HEK293 (cell line): ENCODE data around the gene GRID2.

Source experiments
- CTCF ChIA-PET: fragments of 350-600 bp; formaldehyde crosslinking; extraction: SDS; loops from one replicate; lab custom pipeline; 2021; ENCODE audit warnings: antibody characterized with exemption; lab: Yijun Ruan, JAX
- POLR2A ChIA-PET: fragments of 300-600 bp; formaldehyde crosslinking; extraction: SDS; loops from one replicate; lab custom pipeline; 2020; ENCODE audit warnings: antibody characterized with exemption, inconsistent platforms; lab: Yijun Ruan, JAX
- H3K27ac ChIP-seq: fragments of 200-500 bp; sonication (Bioruptor generic); 2 replicates; pipeline ENCODE4 v1.5.1; 2014; ENCODE audit warnings: low read depth, low read length, control low read depth, inconsistent platforms; ENCODE audit errors: extremely low read depth
- H3K36me3 ChIP-seq, 2 experiments: fragments of 200-500 bp in 1 of 2; sonication (Bioruptor generic) in 1 of 2; 1 replicate in 1 of 2; 2 replicates in 1 of 2; pipeline ENCODE4 v1.5.1; 2014 to 2017; ENCODE audit warnings: inconsistent platforms in 2 of 2, low read length in 2 of 2; ENCODE audit not compliant: control insufficient read depth in 2 of 2, insufficient read depth in 1 of 2
- H3K4me1 ChIP-seq: fragments of 200-500 bp; sonication (Bioruptor generic); 2 replicates; pipeline ENCODE4 v1.5.1; 2014; ENCODE audit warnings: mild to moderate bottlenecking, low read length, inconsistent platforms; ENCODE audit not compliant: control insufficient read depth, insufficient read depth
- H3K4me3 ChIP-seq: 2 replicates; pipeline ENCODE4 v1.5.1; 2011; ENCODE audit warnings: low read depth, mild to moderate bottlenecking, control low read depth, low read length, moderate library complexity
- H3K9me3 ChIP-seq: fragments of 200-500 bp; sonication (Bioruptor generic); 2 replicates; pipeline ENCODE4 v1.5.1; 2014; ENCODE audit warnings: low read depth, low read length, inconsistent platforms; ENCODE audit not compliant: control insufficient read depth, insufficient read depth
- HIC1 ChIP-seq: fragments of 450-650 bp; formaldehyde crosslinking; IDR thresholded peaks from 2 replicates; pipeline ENCODE4 v1.5.1; 2016; ENCODE audit warnings: missing biosample characterization, missing genetic modification characterization
- KLF1 ChIP-seq: fragments of 450-650 bp; formaldehyde crosslinking; IDR thresholded peaks from 2 replicates; pipeline ENCODE4 v1.5.1; 2016; ENCODE audit warnings: missing biosample characterization, missing genetic modification characterization
- MYNN ChIP-seq: fragments of 450-650 bp; formaldehyde crosslinking; IDR thresholded peaks from 2 replicates; pipeline ENCODE4 v1.5.1; 2016; ENCODE audit warnings: missing biosample characterization, missing genetic modification characterization, borderline replicate concordance
- PRDM1 ChIP-seq: fragments of 450-650 bp; formaldehyde crosslinking; IDR thresholded peaks from 2 replicates; pipeline ENCODE4; 2016; ENCODE audit warnings: missing biosample characterization, missing genetic modification characterization
- WT1 ChIP-seq: fragments of 450-650 bp; formaldehyde crosslinking; IDR thresholded peaks from 2 replicates; pipeline ENCODE4 v1.5.1; 2016; ENCODE audit warnings: missing biosample characterization, missing genetic modification characterization
- ZBTB8A ChIP-seq: fragments of 450-650 bp; formaldehyde crosslinking; IDR thresholded peaks from 2 replicates; pipeline ENCODE4 v1.5.1; 2016; ENCODE audit warnings: missing biosample characterization, missing genetic modification characterization
- ZNF155 ChIP-seq: fragments of 450-650 bp; formaldehyde crosslinking; IDR thresholded peaks from 2 replicates; pipeline ENCODE4 v1.5.1; 2016; ENCODE audit warnings: missing biosample characterization, missing genetic modification characterization
- ZNF169 ChIP-seq: fragments of 450-650 bp; formaldehyde crosslinking; IDR thresholded peaks from 2 replicates; pipeline ENCODE4 v1.5.1; 2016; ENCODE audit warnings: missing biosample characterization, missing genetic modification characterization
- ZNF302 ChIP-seq: fragments of 450-650 bp; formaldehyde crosslinking; IDR thresholded peaks from 2 replicates; pipeline ENCODE4 v1.5.1; 2016; ENCODE audit warnings: missing biosample characterization, missing genetic modification characterization, low read depth
- ZNF404 ChIP-seq: fragments of 450-650 bp; formaldehyde crosslinking; IDR thresholded peaks from 2 replicates; pipeline ENCODE4 v1.5.1; 2017; ENCODE audit warnings: missing biosample characterization, missing genetic modification characterization
- ZNF530 ChIP-seq: fragments of 450-650 bp; formaldehyde crosslinking; IDR thresholded peaks from 2 replicates; pipeline ENCODE4 v1.5.1; 2016; ENCODE audit warnings: low read depth, missing biosample characterization, missing genetic modification characterization
- ZNF548 ChIP-seq: fragments of 450-650 bp; formaldehyde crosslinking; IDR thresholded peaks from 2 replicates; pipeline ENCODE4 v1.5.1; 2016; ENCODE audit warnings: missing biosample characterization, missing genetic modification characterization
- ZNF585B ChIP-seq: fragments of 450-650 bp; formaldehyde crosslinking; IDR thresholded peaks from 2 replicates; pipeline ENCODE4 v1.5.1; 2016; ENCODE audit warnings: missing biosample characterization, missing genetic modification characterization
- ZNF639 ChIP-seq: fragments of 450-650 bp; formaldehyde crosslinking; IDR thresholded peaks from 2 replicates; pipeline ENCODE4 v1.5.1; 2016; ENCODE audit warnings: missing biosample characterization, missing genetic modification characterization
- ZNF707 ChIP-seq: fragments of 450-650 bp; formaldehyde crosslinking; IDR thresholded peaks from 2 replicates; pipeline ENCODE4 v1.5.1; 2016; ENCODE audit warnings: missing biosample characterization, missing genetic modification characterization
- ZNF792 ChIP-seq: fragments of 450-650 bp; formaldehyde crosslinking; IDR thresholded peaks from 2 replicates; pipeline ENCODE4 v1.5.1; 2016; ENCODE audit warnings: missing biosample characterization, missing genetic modification characterization
- ZNF837 ChIP-seq: fragments of 450-650 bp; formaldehyde crosslinking; IDR thresholded peaks from 2 replicates; pipeline ENCODE4 v1.5.1; 2016; ENCODE audit warnings: missing biosample characterization, missing genetic modification characterization
- TF ChIP-seq, protein P1 (sequence below): fragments of 450-650 bp; formaldehyde crosslinking; IDR thresholded peaks from 2 replicates; pipeline ENCODE4 v1.5.1; 2017; ENCODE audit warnings: missing biosample characterization, mild to moderate bottlenecking, missing genetic modification characterization, moderate library complexity
- TF ChIP-seq, protein P2 (sequence below): fragments of 450-650 bp; formaldehyde crosslinking; IDR thresholded peaks from 2 replicates; pipeline ENCODE4 v1.5.1; 2016; ENCODE audit warnings: missing biosample characterization, missing genetic modification characterization, low read depth
- TF ChIP-seq, protein P3 (sequence below): fragments of 450-650 bp; formaldehyde crosslinking; IDR thresholded peaks from 2 replicates; pipeline ENCODE4 v1.5.1; 2016; ENCODE audit warnings: missing biosample characterization, missing genetic modification characterization
- TF ChIP-seq, protein P4 (sequence below): fragments of 450-650 bp; formaldehyde crosslinking; IDR thresholded peaks from 2 replicates; pipeline ENCODE4 v1.5.1; 2016; ENCODE audit warnings: missing biosample characterization, missing genetic modification characterization
- TF ChIP-seq, protein P5 (sequence below): fragments of 450-650 bp; formaldehyde crosslinking; IDR thresholded peaks from 2 replicates; pipeline ENCODE4 v1.5.1; 2016; ENCODE audit warnings: missing biosample characterization, missing genetic modification characterization

GRID2 gene

GRCh38 chr4:93143902-93144301 lies 840.1 kb downstream of the GRID2 start:
- POLR2A ChIA-PET = no interaction called here
- Histone ChIP-seq H3K9me3 (no peaks in the 10 kb centered on the region), H3K36me3 (no peaks in the 10 kb centered on the region), H3K4me3 (no peak overlapping the region), H3K4me1 (no peaks in the 10 kb centered on the region), H3K27ac (no peak overlapping the region)
- TF ChIP-seq WT1 (no peak), ZNF155 (tag by site-specific recombination) (no peak), ZNF639 (tag by site-specific recombination) (no peak), MYNN (no peak), ZNF404 (tag by site-specific recombination) (no peak), ZBTB8A (no peak)
- CTCF ChIA-PET = no interaction called here

GRCh38 chr4:93144644-93145043 lies 840.9 kb downstream of the GRID2 start:
- CTCF ChIA-PET = no interaction called here

GRCh38 chr4:93147524-93148212 lies 843.9 kb downstream of the GRID2 start:
- Histone ChIP-seq H3K9me3 (no peaks in the 10 kb centered on the region), H3K27ac (no peak overlapping the region), H3K4me3 (no peak overlapping the region), H3K4me1 (no peaks in the 10 kb centered on the region), H3K36me3 (no peaks in the 10 kb centered on the region)
- ChIA-PET CTCF (interaction anchor here (0.7 kb wide), 1 partner anchor 630 kb away, joined by 3 read pairs; no protein-coding TSS in a partner anchor), POLR2A (no interaction called here)
- TF ChIP-seq, protein P1, sequence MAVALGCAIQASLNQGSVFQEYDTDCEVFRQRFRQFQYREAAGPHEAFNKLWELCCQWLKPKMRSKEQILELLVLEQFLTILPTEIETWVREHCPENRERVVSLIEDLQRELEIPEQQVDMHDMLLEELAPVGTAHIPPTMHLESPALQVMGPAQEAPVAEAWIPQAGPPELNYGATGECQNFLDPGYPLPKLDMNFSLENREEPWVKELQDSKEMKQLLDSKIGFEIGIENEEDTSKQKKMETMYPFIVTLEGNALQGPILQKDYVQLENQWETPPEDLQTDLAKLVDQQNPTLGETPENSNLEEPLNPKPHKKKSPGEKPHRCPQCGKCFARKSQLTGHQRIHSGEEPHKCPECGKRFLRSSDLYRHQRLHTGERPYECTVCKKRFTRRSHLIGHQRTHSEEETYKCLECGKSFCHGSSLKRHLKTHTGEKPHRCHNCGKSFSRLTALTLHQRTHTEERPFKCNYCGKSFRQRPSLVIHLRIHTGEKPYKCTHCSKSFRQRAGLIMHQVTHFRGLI (tag by site-specific recombination) = no peak
- TF ChIP-seq, protein P2, sequence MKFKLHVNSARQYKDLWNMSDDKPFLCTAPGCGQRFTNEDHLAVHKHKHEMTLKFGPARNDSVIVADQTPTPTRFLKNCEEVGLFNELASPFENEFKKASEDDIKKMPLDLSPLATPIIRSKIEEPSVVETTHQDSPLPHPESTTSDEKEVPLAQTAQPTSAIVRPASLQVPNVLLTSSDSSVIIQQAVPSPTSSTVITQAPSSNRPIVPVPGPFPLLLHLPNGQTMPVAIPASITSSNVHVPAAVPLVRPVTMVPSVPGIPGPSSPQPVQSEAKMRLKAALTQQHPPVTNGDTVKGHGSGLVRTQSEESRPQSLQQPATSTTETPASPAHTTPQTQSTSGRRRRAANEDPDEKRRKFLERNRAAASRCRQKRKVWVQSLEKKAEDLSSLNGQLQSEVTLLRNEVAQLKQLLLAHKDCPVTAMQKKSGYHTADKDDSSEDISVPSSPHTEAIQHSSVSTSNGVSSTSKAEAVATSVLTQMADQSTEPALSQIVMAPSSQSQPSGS (tag by site-specific recombination) = no peak
- no peak for TF ChIP-seq ZNF585B
- TF ChIP-seq ZNF707 = no peak
- TF ChIP-seq ZNF792 (tag by site-specific recombination) = no peak
- no peak for TF ChIP-seq ZNF169
- no peak for TF ChIP-seq KLF1 (tag by site-specific recombination)
- no peak for TF ChIP-seq ZNF302 (tag by site-specific recombination)
- no peak for TF ChIP-seq HIC1
- TF ChIP-seq ZNF530 (tag by site-specific recombination) = no peak
- TF ChIP-seq, protein P3, sequence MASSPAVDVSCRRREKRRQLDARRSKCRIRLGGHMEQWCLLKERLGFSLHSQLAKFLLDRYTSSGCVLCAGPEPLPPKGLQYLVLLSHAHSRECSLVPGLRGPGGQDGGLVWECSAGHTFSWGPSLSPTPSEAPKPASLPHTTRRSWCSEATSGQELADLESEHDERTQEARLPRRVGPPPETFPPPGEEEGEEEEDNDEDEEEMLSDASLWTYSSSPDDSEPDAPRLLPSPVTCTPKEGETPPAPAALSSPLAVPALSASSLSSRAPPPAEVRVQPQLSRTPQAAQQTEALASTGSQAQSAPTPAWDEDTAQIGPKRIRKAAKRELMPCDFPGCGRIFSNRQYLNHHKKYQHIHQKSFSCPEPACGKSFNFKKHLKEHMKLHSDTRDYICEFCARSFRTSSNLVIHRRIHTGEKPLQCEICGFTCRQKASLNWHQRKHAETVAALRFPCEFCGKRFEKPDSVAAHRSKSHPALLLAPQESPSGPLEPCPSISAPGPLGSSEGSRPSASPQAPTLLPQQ = no peak
- no peak for TF ChIP-seq ZNF548
- TF ChIP-seq, protein P4, sequence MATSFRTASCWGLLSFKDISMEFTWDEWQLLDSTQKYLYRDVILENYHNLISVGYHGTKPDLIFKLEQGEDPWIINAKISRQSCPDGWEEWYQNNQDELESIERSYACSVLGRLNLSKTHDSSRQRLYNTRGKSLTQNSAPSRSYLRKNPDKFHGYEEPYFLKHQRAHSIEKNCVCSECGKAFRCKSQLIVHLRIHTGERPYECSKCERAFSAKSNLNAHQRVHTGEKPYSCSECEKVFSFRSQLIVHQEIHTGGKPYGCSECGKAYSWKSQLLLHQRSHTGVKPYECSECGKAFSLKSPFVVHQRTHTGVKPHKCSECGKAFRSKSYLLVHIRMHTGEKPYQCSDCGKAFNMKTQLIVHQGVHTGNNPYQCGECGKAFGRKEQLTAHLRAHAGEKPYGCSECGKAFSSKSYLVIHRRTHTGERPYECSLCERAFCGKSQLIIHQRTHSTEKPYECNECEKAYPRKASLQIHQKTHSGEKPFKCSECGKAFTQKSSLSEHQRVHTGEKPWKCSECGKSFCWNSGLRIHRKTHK (tag by site-specific recombination) = no peak
- TF ChIP-seq, protein P5, sequence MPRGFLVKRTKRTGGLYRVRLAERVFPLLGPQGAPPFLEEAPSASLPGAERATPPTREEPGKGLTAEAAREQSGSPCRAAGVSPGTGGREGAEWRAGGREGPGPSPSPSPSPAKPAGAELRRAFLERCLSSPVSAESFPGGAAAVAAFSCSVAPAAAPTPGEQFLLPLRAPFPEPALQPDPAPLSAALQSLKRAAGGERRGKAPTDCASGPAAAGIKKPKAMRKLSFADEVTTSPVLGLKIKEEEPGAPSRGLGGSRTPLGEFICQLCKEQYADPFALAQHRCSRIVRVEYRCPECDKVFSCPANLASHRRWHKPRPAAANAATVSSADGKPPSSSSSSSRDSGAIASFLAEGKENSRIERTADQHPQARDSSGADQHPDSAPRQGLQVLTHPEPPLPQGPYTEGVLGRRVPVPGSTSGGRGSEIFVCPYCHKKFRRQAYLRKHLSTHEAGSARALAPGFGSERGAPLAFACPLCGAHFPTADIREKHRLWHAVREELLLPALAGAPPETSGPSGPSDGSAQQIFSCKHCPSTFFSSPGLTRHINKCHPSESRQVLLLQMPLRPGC (tag by site-specific recombination) = no peak

More at GRCh38 chr4:93144644-93145043, 840.9 kb downstream of the GRID2 start:
- Histone ChIP-seq H3K36me3 (no peaks in the 10 kb centered on the region), H3K4me1 (no peaks in the 10 kb centered on the region), H3K27ac (no peak overlapping the region), H3K4me3 (no peak overlapping the region), H3K9me3 (no peaks in the 10 kb centered on the region)
- POLR2A ChIA-PET = no interaction called here
- TF ChIP-seq PRDM1 (tag by site-specific recombination) (no peak), ZNF837 (tag by site-specific recombination) (no peak)
